ENCODE measurements around the gene SPPL2B.

SPPL2B gene

GRCh38 chr19:2286402-2287140 lies 41.9 kb upstream of the SPPL2B start:
- no peaks in the 10 kb centered on the region for H3K79me2 ChIP-seq (ENCODE audit: low read length)
- H4K20me1 ChIP-seq (ENCODE audit: insufficient read depth, low read length), result no peaks in the 10 kb centered on the region
- TF ChIP-seq EZH2phosphoT487 (IDR thresholded peaks at IDR 0.05; ENCODE audit: low read length) (no peak), CTCF (IDR thresholded peaks at IDR 0.05; ENCODE audit: low read length) (no peak), EZH2 (optimal IDR thresholded peaks at IDR 0.05; ENCODE audit: low read depth, low read length) (no peak)
- H2AFZ ChIP-seq (ENCODE audit: low read length), result no peak overlapping the region
- H3F3A ChIP-seq (ENCODE audit: insufficient read depth, low read length), result no peaks in the 10 kb centered on the region
- H3K4me1 ChIP-seq (ENCODE audit: low read length), result peaks cover 7% of the 10 kb centered on the region
- no peaks in the 10 kb centered on the region for H3K36me3 ChIP-seq (replicated peaks; ENCODE audit: insufficient read depth, low read length)
- DNase-seq, result no peak
- H3K9me3 ChIP-seq (replicated peaks; ENCODE audit: insufficient read depth, low read length), result no peaks in the 10 kb centered on the region
- H3K4me2 ChIP-seq (ENCODE audit: low read depth, low read length), result no peak overlapping the region
- H3K27ac ChIP-seq (ENCODE audit: low read length), result no peak overlapping the region
- H3K4me3 ChIP-seq (ENCODE audit: low read length), result no peak overlapping the region
- H3K9me2 ChIP-seq (replicated peaks; ENCODE audit: insufficient read depth, low read length), result no peaks in the 10 kb centered on the region
- H3K27me3 ChIP-seq (replicated peaks; ENCODE audit: insufficient read depth, low read length), result peaks cover 8% of the 10 kb centered on the region; the same call in 1 of the 2 replicates
- no peak overlapping the region for H3K9ac ChIP-seq (ENCODE audit: low read length)

- Histone ChIP-seq H3K4me3 (ENCODE audit: low read length) (no peak overlapping the region), H3K4me1 (ENCODE audit: low read length) (peaks cover 7% of the 10 kb centered on the region), H3K9me3 (replicated peaks; ENCODE audit: insufficient read depth, low read length) (no peaks in the 10 kb centered on the region), H3F3A (ENCODE audit: insufficient read depth, low read length) (no peaks in the 10 kb centered on the region), H3K36me3 (replicated peaks; ENCODE audit: insufficient read depth, low read length) (no peaks in the 10 kb centered on the region), H3K9me2 (replicated peaks; ENCODE audit: insufficient read depth, low read length) (no peaks in the 10 kb centered on the region), H3K27ac (ENCODE audit: low read length) (no peak overlapping the region), H2AFZ (ENCODE audit: low read length) (no peak overlapping the region), H3K79me2 (ENCODE audit: low read length) (no peaks in the 10 kb centered on the region), H3K4me2 (ENCODE audit: low read depth, low read length) (no peak overlapping the region), H3K9ac (ENCODE audit: low read length) (no peak overlapping the region), H3K27me3 (replicated peaks; ENCODE audit: insufficient read depth, low read length) (peaks cover 8% of the 10 kb centered on the region; the same call in 1 of the 2 replicates), H4K20me1 (ENCODE audit: insufficient read depth, low read length) (no peaks in the 10 kb centered on the region)
- no peak for DNase-seq
- TF ChIP-seq EZH2 (optimal IDR thresholded peaks at IDR 0.05; ENCODE audit: low read depth, low read length), result no peak
These were observed 40.7 kb upstream of the SPPL2B start for GRCh38 chr19:2287585-2288337.

- Histone ChIP-seq H3K4me2 (ENCODE audit: low read depth, low read length) (no peak overlapping the region), H3K4me1 (ENCODE audit: low read length) (peaks cover 7% of the 10 kb centered on the region), H3K9ac (ENCODE audit: low read length) (no peak overlapping the region), H3K27ac (ENCODE audit: low read length) (no peak overlapping the region), H3K27me3 (replicated peaks; ENCODE audit: insufficient read depth, low read length) (peaks cover 4% of the 10 kb centered on the region; the same call in 1 of the 2 replicates), H4K20me1 (ENCODE audit: insufficient read depth, low read length) (no peaks in the 10 kb centered on the region), H3K4me3 (ENCODE audit: low read length) (no peak overlapping the region), H2AFZ (ENCODE audit: low read length) (no peak overlapping the region), H3K36me3 (replicated peaks; ENCODE audit: insufficient read depth, low read length) (no peaks in the 10 kb centered on the region), H3K9me3 (replicated peaks; ENCODE audit: insufficient read depth, low read length) (no peaks in the 10 kb centered on the region), H3F3A (ENCODE audit: insufficient read depth, low read length) (no peaks in the 10 kb centered on the region), H3K9me2 (replicated peaks; ENCODE audit: insufficient read depth, low read length) (no peaks in the 10 kb centered on the region), H3K79me2 (ENCODE audit: low read length) (no peaks in the 10 kb centered on the region)
- TF ChIP-seq EZH2phosphoT487 (IDR thresholded peaks at IDR 0.05; ENCODE audit: low read length), result no peak
- TF ChIP-seq CTCF (IDR thresholded peaks at IDR 0.05; ENCODE audit: low read length), result no peak
- TF ChIP-seq EZH2 (optimal IDR thresholded peaks at IDR 0.05; ENCODE audit: low read depth, low read length), result no peak
- no peak for DNase-seq
These were observed 40.1 kb upstream of the SPPL2B start for GRCh38 chr19:2288338-2288817.

Measured in MM.1S (cell line).